Mucosa of descending colon (tissue), 3 donors: Measurements from ENCODE around the gene VPS35. TPM values are rescaled to one million over a fixed set of nuclear protein-coding genes. Genes with fewer than 3 reads are reported as not detected.

Experiments used
- ATAC-seq: fragments of 200-7000 bp; cut with Tn5 transposase; one replicate; pipeline ENCODE4 v1.9.1; 2020; ENCODE audit warnings: mild to moderate bottlenecking, moderate library complexity
- DNase-seq, 3 donors: peaks; one replicate each; pipeline ENCODE4 v3.0.0-alpha.2; 2020
- H3K36me3 ChIP-seq: fragments of 200-600 bp; one replicate; pipeline ENCODE4 v1.8.0; 2021; ENCODE audit warnings: low read depth, mild to moderate bottlenecking
- H3K4me1 ChIP-seq: fragments of 200-600 bp; one replicate; pipeline ENCODE4 v1.8.0; 2021; ENCODE audit warnings: low read depth, mild to moderate bottlenecking
- H3K4me3 ChIP-seq: fragments of 200-600 bp; one replicate; pipeline ENCODE4 v1.8.0; 2021; ENCODE audit warnings: mild to moderate bottlenecking
- H3K9me3 ChIP-seq: fragments of 200-600 bp; one replicate; pipeline ENCODE4 v1.8.0; 2021; ENCODE audit warnings: mild to moderate bottlenecking
- CTCF ChIP-seq: fragments of 200-600 bp; IDR thresholded peaks from one replicate; pipeline ENCODE4 v1.8.0; 2022; ENCODE audit warnings: antibody characterized with exemption, mild to moderate bottlenecking
- intact Hi-C, 2 donors: fragments of 100-400 bp; cut with DNase I in 1 of 2; cut with micrococcal nuclease in 1 of 2; formaldehyde crosslinking; loops; one replicate each; pipeline versions ENCODE4 v1.11.0 to v1.11.1; 2022; cut with DNase I, micrococcal nuclease
- total RNA-seq, 3 donors: library from RNA; stranded (reverse); fragmentation: NEBNext Ultra II Directional in 2 of 3; extraction: Animal tissue kit (Norgen Biotek cat#: 25700) in 2 of 3; gene quantifications; one replicate each; pipeline versions ENCODE4 v1.2.1 to v1.2.4, GENCODE V29; 2021 to 2023
- donor health status: DM: no; HTN: no; CAD: no; lungs with moderate emphysema.
- donor health status: DM: no; HTN: no; CAD: no.
- donor health status: DM: no; HTN: yes; CAD: no.

The VPS35 gene
- total RNA-seq, 3 donors from 2014 or later: 78.4 to 97.1 (median 84.8) TPM

- Histone ChIP-seq H3K36me3 (no peaks in the 10 kb centered on the region), H3K9me3 (no peaks in the 10 kb centered on the region), H3K4me3 (no peak overlapping the region), H3K4me1 (no peaks in the 10 kb centered on the region)
- DNase-seq: no peak
- intact Hi-C loops: no loop called here
- ATAC-seq: peak; percentile 26
- TF ChIP-seq CTCF: no peak
Observed at GRCh38 chr16:46711106-46712058, 22.4 kb upstream of the VPS35 start.

- Histone ChIP-seq H3K4me3 (no peak overlapping the region), H3K36me3 (no peaks in the 10 kb centered on the region), H3K4me1 (no peaks in the 10 kb centered on the region), H3K9me3 (no peaks in the 10 kb centered on the region)
- intact Hi-C loops: no loop called here
- DNase-seq (no peak), ATAC-seq (no peak)
- TF ChIP-seq CTCF: no peak
Observed at GRCh38 chr16:46709469-46710005, 20.6 kb upstream of the VPS35 start.

- DNase-seq (no peak), ATAC-seq (no peak)
- no peak for TF ChIP-seq CTCF
Observed at GRCh38 chr16:46706642-46707041, 17.7 kb upstream of the VPS35 start.

GRCh38 chr16:46702030-46702429, 13.1 kb upstream of the VPS35 start:
- no peak for ATAC-seq

More at GRCh38 chr16:46706642-46707041, 17.7 kb upstream of the VPS35 start:
- Histone ChIP-seq H3K9me3 (no peaks in the 10 kb centered on the region), H3K4me3 (no peak overlapping the region), H3K36me3 (no peaks in the 10 kb centered on the region), H3K4me1 (no peaks in the 10 kb centered on the region)
- intact Hi-C loops: no loop called here

DNA sequence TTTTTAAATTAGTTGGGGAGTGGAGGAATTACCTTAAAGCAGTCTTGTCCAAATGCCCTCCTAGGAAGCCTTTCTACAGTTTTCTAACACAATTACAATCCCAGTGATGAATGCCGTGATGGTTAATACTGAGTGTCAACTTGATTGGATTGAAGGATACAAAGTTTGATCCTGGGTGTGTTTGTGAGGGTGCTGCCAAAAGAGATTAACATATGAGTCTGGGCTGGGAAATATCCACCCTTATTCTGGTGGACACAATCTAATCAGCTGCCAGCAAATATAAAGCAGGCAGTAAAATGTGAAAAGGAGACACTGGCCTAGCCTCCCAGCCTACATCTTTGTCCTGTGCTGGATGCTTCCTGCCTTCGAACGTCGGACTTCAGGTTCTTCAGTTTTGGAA, 12.6 kb upstream of the VPS35 start:
- intact Hi-C loops: no loop called here
- Histone ChIP-seq H3K36me3 (no peaks in the 10 kb centered on the region), H3K4me3 (no peak overlapping the region), H3K4me1 (no peaks in the 10 kb centered on the region), H3K9me3 (no peaks in the 10 kb centered on the region)
- DNase-seq (no peak), ATAC-seq (no peak)
- no peak for TF ChIP-seq CTCF

More at GRCh38 chr16:46702030-46702429, 13.1 kb upstream of the VPS35 start:
- intact Hi-C loops: no loop called here
- TF ChIP-seq CTCF: no peak
- no peak for DNase-seq
- no peaks in the 10 kb centered on the region for H3K9me3 ChIP-seq
- no peaks in the 10 kb centered on the region for H3K4me1 ChIP-seq
- H3K4me3 ChIP-seq: no peak overlapping the region
- no peaks in the 10 kb centered on the region for H3K36me3 ChIP-seq
